Measurements from ENCODE around the gene NPHP3.

The NPHP3 gene

GRCh38 chr3:132665230-132665745, 56.9 kb downstream of the NPHP3 start:
- H3K36me3 ChIP-seq (ENCODE audit: insufficient read depth, low read length) = peaks cover 40% of the 10 kb centered on the region

GRCh38 chr3:132662212-132662611, 60.0 kb downstream of the NPHP3 start:
- no peaks in the 10 kb centered on the region for H3K27me3 ChIP-seq (ENCODE audit: insufficient read depth, low read length)
- peaks cover 17% of the 10 kb centered on the region for H3K4me1 ChIP-seq (ENCODE audit: insufficient read depth, low read length)
- no peak overlapping the region for H2AFZ ChIP-seq (ENCODE audit: low read depth, low read length)
- H3K4me3 ChIP-seq (ENCODE audit: low read length) = peak overlapping the region; percentile 68
- H3K9me3 ChIP-seq (ENCODE audit: low read length) = no peaks in the 10 kb centered on the region
- H3K36me3 ChIP-seq (ENCODE audit: insufficient read depth, low read length) = peaks cover 18% of the 10 kb centered on the region

More at GRCh38 chr3:132665230-132665745, 56.9 kb downstream of the NPHP3 start:
- H3K9me3 ChIP-seq (ENCODE audit: low read length) = no peaks in the 10 kb centered on the region
- no peak overlapping the region for H2AFZ ChIP-seq (ENCODE audit: low read depth, low read length)
- no peaks in the 10 kb centered on the region for H3K27me3 ChIP-seq (ENCODE audit: insufficient read depth, low read length)
- no peak overlapping the region for H3K4me3 ChIP-seq (ENCODE audit: low read length)
- peaks cover 9% of the 10 kb centered on the region for H3K4me1 ChIP-seq (ENCODE audit: insufficient read depth, low read length)

- Histone ChIP-seq H2AFZ (ENCODE audit: low read depth, low read length) (peak overlapping the region; percentile 44), H3K9me3 (ENCODE audit: low read length) (no peaks in the 10 kb centered on the region), H3K4me3 (ENCODE audit: low read length) (peak overlapping the region; percentile 68), H3K36me3 (ENCODE audit: insufficient read depth, low read length) (peaks cover 9% of the 10 kb centered on the region), H3K27me3 (ENCODE audit: insufficient read depth, low read length) (no peaks in the 10 kb centered on the region), H3K4me1 (ENCODE audit: insufficient read depth, low read length) (peaks cover 17% of the 10 kb centered on the region)
These were observed 61.1 kb downstream of the NPHP3 start for GRCh38 chr3:132661101-132661500.

GRCh38 chr3:132660811-132661070, 61.5 kb downstream of the NPHP3 start:
- Histone ChIP-seq H3K36me3 (ENCODE audit: insufficient read depth, low read length) (peaks cover 5% of the 10 kb centered on the region), H3K4me3 (ENCODE audit: low read length) (peak overlapping the region; percentile 68), H2AFZ (ENCODE audit: low read depth, low read length) (peak overlapping the region; percentile 44), H3K9me3 (ENCODE audit: low read length) (no peaks in the 10 kb centered on the region), H3K27me3 (ENCODE audit: insufficient read depth, low read length) (no peaks in the 10 kb centered on the region), H3K4me1 (ENCODE audit: insufficient read depth, low read length) (peaks cover 17% of the 10 kb centered on the region)

- Histone ChIP-seq H3K4me3 (ENCODE audit: low read length) (peak within 1 kb of the TSS; percentile 68), H3K4me1 (ENCODE audit: insufficient read depth, low read length) (peaks cover 17% of the 10 kb centered on the region), H3K9me3 (ENCODE audit: low read length) (no peaks in the 10 kb centered on the region), H3K27me3 (ENCODE audit: insufficient read depth, low read length) (no peaks in the 10 kb centered on the region), H2AFZ (ENCODE audit: low read depth, low read length) (peak within 1 kb of the TSS; percentile 44), H3K36me3 (ENCODE audit: insufficient read depth, low read length) (peaks cover 4% of the 10 kb centered on the region)
These were observed 62.0 kb downstream of the NPHP3 start, which contains the start of gene UBA5 for GRCh38 chr3:132660052-132660810. TSS of gene UBA5 (plus strand) at chr3:132660329. CDS start at chr3:132660538, 209 bp downstream.

- H3K36me3 ChIP-seq (ENCODE audit: insufficient read depth, low read length) = peaks cover 2% of the 10 kb centered on the region
- peaks cover 17% of the 10 kb centered on the region for H3K4me1 ChIP-seq (ENCODE audit: insufficient read depth, low read length)
- H3K9me3 ChIP-seq (ENCODE audit: low read length) = no peaks in the 10 kb centered on the region
- peak within 1 kb of the TSS; percentile 68 for H3K4me3 ChIP-seq (ENCODE audit: low read length)
- peak within 1 kb of the TSS; percentile 44 for H2AFZ ChIP-seq (ENCODE audit: low read depth, low read length)
- no peaks in the 10 kb centered on the region for H3K27me3 ChIP-seq (ENCODE audit: insufficient read depth, low read length)
These were observed 62.7 kb downstream of the NPHP3 start, which contains the start of gene ACAD11 for GRCh38 chr3:132659365-132660051. TSS of gene ACAD11 (minus strand) at chr3:132659809. CDS start at chr3:132659751, 58 bp downstream.

- Histone ChIP-seq H2AFZ (ENCODE audit: low read depth, low read length) (peak overlapping the region; percentile 44), H3K4me1 (ENCODE audit: insufficient read depth, low read length) (peaks cover 17% of the 10 kb centered on the region), H3K9me3 (ENCODE audit: low read length) (no peaks in the 10 kb centered on the region), H3K4me3 (ENCODE audit: low read length) (peak overlapping the region; percentile 68), H3K36me3 (ENCODE audit: insufficient read depth, low read length) (no peaks in the 10 kb centered on the region), H3K27me3 (ENCODE audit: insufficient read depth, low read length) (no peaks in the 10 kb centered on the region)
These were observed 63.2 kb downstream of the NPHP3 start for GRCh38 chr3:132659000-132659364.

GRCh38 chr3:132657869-132658747, 64.1 kb downstream of the NPHP3 start:
- H3K36me3 ChIP-seq (ENCODE audit: insufficient read depth, low read length) = no peaks in the 10 kb centered on the region
- H3K9me3 ChIP-seq (ENCODE audit: low read length) = no peaks in the 10 kb centered on the region
- H3K4me1 ChIP-seq (ENCODE audit: insufficient read depth, low read length) = peaks cover 17% of the 10 kb centered on the region
- no peaks in the 10 kb centered on the region for H3K27me3 ChIP-seq (ENCODE audit: insufficient read depth, low read length)
- H3K4me3 ChIP-seq (ENCODE audit: low read length) = peak overlapping the region; percentile 68
- no peak overlapping the region for H2AFZ ChIP-seq (ENCODE audit: low read depth, low read length)

GRCh38 chr3:132655471-132655870, 66.7 kb downstream of the NPHP3 start:
- Histone ChIP-seq H3K27me3 (ENCODE audit: insufficient read depth, low read length) (no peaks in the 10 kb centered on the region), H3K9me3 (ENCODE audit: low read length) (no peaks in the 10 kb centered on the region), H2AFZ (ENCODE audit: low read depth, low read length) (no peak overlapping the region), H3K4me1 (ENCODE audit: insufficient read depth, low read length) (peaks cover 8% of the 10 kb centered on the region), H3K4me3 (ENCODE audit: low read length) (no peak overlapping the region), H3K36me3 (ENCODE audit: insufficient read depth, low read length) (no peaks in the 10 kb centered on the region)

- Histone ChIP-seq H3K9me3 (ENCODE audit: low read length) (no peaks in the 10 kb centered on the region), H2AFZ (ENCODE audit: low read depth, low read length) (no peak overlapping the region), H3K4me1 (ENCODE audit: insufficient read depth, low read length) (peaks cover 8% of the 10 kb centered on the region), H3K36me3 (ENCODE audit: insufficient read depth, low read length) (no peaks in the 10 kb centered on the region), H3K4me3 (ENCODE audit: low read length) (no peak overlapping the region), H3K27me3 (ENCODE audit: insufficient read depth, low read length) (no peaks in the 10 kb centered on the region)
These were observed 67.5 kb downstream of the NPHP3 start for GRCh38 chr3:132654721-132655120.

- Histone ChIP-seq H3K4me1 (ENCODE audit: insufficient read depth, low read length) (peaks cover 8% of the 10 kb centered on the region), H3K27me3 (ENCODE audit: insufficient read depth, low read length) (no peaks in the 10 kb centered on the region), H2AFZ (ENCODE audit: low read depth, low read length) (no peak overlapping the region), H3K4me3 (ENCODE audit: low read length) (no peak overlapping the region), H3K9me3 (ENCODE audit: low read length) (no peaks in the 10 kb centered on the region), H3K36me3 (ENCODE audit: insufficient read depth, low read length) (no peaks in the 10 kb centered on the region)
These were observed 68.0 kb downstream of the NPHP3 start for GRCh38 chr3:132654190-132654589.

GRCh38 chr3:132652640-132653270, 69.5 kb downstream of the NPHP3 start:
- H3K36me3 ChIP-seq (ENCODE audit: insufficient read depth, low read length) = no peaks in the 10 kb centered on the region
- no peak overlapping the region for H3K4me3 ChIP-seq (ENCODE audit: low read length)
- no peaks in the 10 kb centered on the region for H3K27me3 ChIP-seq (ENCODE audit: insufficient read depth, low read length)
- no peak overlapping the region for H2AFZ ChIP-seq (ENCODE audit: low read depth, low read length)
- no peaks in the 10 kb centered on the region for H3K4me1 ChIP-seq (ENCODE audit: insufficient read depth, low read length)
- no peaks in the 10 kb centered on the region for H3K9me3 ChIP-seq (ENCODE audit: low read length)

Data from neuron (in vitro differentiated cells).